Body of pancreas (tissue), 4 donors: Measurements from ENCODE around the gene UTP25.

ENCODE experiments used
- POLR2A ChIP-seq, 3 donors: fragments of 450-650 bp; IDR thresholded peaks; one replicate each; pipeline ENCODE4 v1.6.1; 2016; ENCODE audit warnings: antibody characterized with exemption in 3 of 3, mild to moderate bottlenecking in 2 of 3
- TF ChIP-seq, protein P1 (sequence below), 7 experiments: fragments of 450-650 bp in 4 of 7; fragments of 200-600 bp in 3 of 7; sonication (generic) in 3 of 7; IDR thresholded peaks; one replicate each; pipeline ENCODE4 v1.5.1; 2016 to 2019; ENCODE audit warnings: antibody characterized with exemption in 7 of 7

DNA sequence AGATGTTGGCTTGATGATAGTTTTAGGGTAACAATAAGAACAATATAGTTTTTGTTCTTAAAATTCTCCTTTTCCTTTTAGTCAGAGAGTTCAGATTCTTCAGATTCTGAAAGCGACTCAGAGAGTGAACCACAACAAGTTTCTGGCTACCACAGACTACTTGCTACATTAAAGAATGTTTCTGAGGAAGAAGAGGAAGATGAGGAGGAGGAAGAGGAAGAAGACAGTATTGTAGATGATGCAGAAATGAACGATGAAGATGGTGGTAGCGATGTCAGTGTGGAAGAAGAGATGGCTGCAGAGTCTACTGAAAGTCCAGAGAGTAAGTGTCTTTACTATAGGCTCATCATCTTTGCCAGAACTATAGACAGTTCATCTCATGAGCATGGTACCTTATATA is 3.0 kb downstream of the UTP25 start:
- TF ChIP-seq, protein P1, sequence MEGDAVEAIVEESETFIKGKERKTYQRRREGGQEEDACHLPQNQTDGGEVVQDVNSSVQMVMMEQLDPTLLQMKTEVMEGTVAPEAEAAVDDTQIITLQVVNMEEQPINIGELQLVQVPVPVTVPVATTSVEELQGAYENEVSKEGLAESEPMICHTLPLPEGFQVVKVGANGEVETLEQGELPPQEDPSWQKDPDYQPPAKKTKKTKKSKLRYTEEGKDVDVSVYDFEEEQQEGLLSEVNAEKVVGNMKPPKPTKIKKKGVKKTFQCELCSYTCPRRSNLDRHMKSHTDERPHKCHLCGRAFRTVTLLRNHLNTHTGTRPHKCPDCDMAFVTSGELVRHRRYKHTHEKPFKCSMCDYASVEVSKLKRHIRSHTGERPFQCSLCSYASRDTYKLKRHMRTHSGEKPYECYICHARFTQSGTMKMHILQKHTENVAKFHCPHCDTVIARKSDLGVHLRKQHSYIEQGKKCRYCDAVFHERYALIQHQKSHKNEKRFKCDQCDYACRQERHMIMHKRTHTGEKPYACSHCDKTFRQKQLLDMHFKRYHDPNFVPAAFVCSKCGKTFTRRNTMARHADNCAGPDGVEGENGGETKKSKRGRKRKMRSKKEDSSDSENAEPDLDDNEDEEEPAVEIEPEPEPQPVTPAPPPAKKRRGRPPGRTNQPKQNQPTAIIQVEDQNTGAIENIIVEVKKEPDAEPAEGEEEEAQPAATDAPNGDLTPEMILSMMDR (IDR thresholded peaks at IDR 0.05): no peak
- TF ChIP-seq POLR2A (IDR thresholded peaks at IDR 0.05): no peak
